HG03520 (cell line): ENCODE results near the gene TNFSF8.

Source experiments
- ATAC-seq: cut with Tn5 transposase; IDR thresholded peaks from one replicate; pipeline ENCODE4 v1.9.1; 2021; ENCODE audit warnings: mild to moderate bottlenecking, moderate library complexity; ENCODE audit not compliant: unreplicated experiment

The TNFSF8 gene

DNA sequence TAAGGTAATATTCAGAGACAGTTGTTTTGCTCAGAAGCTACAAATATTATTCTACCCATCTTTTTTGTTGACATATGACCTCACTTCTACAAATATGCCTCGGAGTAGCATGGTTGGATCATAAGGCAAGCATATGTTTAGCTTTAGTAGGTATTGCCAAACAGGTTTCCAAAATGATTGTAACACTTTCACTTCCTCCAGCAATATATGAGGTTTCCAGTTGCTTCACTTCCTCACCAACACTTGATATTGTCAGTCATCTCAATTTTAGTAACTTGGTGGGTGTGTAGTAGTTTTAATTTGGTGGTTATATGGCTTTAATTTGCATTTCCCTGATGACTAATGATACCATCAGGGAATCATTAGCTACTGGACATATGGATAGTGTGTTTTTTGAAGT, 46.7 kb downstream of the TNFSF8 start:
- no peak for ATAC-seq

DNA sequence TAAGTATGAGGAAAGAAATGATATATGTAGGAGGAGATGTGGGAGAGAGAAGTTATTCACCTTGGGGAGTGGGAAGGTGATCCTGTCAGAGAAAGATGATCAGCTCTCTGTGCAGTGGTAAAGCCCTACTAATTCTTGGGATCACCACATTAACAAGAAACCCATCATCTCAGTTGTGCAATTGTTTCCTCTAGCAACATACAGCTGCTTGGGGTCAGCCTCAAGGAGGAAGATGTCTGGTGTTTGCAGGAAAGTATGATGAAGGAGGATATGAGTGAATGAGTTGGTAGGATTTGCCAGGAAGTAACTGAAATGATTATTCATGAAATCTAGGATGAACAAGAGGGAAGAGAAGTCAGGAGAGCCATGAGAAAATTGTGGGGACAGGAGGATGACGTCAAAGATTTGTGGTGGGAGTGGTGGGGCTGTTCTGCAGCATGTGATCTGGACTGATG, 50.1 kb downstream of the TNFSF8 start:
- ATAC-seq: no peak

DNA sequence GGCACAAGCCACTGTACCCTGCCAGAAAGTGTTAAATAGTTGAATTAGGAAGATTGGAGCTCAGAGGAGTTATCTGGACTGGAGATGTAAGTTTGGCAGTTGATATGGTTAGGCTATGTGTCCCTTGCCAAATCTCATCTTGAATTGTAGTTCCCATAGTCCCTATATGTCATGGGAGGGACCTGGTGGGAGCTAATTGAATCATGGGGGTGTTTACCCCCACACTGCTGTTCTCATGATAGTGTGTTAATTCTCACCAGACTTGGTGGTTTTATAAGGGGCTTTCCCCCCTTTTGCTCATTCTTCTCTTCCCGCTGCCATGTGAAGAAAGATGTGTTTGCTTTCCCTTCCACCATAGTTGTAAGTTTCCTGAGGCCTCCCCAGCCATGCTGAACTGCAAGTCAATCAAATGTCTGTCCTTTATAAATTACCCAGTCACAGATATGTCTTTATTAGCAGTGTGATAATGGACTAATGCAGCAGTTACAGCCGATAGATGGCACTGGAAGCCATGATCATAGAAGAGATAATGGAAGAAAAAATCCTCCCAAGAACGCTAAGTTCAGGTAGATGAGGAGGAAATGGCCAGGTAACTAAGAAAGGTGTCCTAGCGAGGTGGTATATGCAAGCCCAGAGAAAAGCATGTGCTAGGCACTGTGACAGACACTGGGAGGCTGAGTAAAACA, 51.4 kb downstream of the TNFSF8 start:
- ATAC-seq: no peak

DNA sequence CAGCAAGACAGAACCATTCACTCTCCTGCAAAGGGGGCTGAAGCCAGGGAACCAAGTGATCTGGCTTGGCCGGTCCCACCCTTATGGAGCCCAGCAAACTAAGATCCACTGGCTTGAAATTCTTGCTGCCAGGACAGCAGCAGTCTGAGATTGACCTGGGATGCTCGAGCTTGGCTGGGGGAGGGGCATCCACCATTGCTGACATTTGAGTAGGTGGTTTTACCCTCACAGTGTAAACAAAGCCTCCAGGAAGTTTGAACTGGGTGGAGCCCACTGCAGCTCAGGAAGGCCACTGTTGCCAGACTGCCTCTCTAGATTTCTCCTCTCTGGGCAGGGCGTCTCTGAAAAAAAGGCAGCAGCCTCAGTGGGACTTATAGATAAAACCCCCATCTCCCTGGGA, 60.5 kb downstream of the TNFSF8 start:
- ATAC-seq: no peak

DNA sequence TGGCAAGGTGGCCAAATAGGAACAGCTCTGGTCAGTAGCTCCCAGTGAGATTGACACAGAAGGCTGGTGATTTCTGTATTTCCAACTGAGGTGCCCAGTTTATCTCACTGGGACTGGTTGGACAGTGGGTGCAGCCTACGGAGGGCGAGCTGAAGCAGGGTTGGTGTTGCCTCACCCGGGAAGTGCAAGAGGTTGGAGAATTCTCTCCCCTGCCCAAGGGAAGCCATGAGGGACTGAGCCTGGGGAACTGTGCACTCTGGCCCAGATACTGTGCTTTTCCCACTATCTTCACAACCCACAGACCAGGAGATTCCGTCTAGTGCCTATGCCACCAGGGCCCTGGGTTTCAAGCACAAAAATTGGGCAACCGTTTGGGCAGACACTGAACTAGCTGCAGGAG, 61.0 kb downstream of the TNFSF8 start:
- ATAC-seq: no peak

DNA sequence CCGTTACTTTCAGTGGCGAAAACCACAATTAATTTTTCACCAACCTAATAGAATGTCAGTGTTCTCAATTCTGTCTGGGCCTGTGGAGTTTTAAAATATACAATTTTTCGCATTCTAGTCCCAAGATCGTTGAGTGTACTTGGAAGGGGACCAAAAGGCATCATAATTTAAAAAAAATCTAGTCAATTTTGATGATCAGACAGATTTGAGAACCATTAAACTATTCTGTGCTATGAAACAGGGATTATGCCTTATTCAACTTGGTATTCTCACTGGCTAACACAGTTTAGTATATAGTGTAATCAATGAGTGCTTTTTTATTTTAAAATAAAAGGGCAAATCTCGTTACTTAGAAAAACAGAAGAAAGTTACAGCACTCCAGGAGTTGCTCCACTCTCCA, 63.1 kb downstream of the TNFSF8 start:
- no peak for ATAC-seq

DNA sequence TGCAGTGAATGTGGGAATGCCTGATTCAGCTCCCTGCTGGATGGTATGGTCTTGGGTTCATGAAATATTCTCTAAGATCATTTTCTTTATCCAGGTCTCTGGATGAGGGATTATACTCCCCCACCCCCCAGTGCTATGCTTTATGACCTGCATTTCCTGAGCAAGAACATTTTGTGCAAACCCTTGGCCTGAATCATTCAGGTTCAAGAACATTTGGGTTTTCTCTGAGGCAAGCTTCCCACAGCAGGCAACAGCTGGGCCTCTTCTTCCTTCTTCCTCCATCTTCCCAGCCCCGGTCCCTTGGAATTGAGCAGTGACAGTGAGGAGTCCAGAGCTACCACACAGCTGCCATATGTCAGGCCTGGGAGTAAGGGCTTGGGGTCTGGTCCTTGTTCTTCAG, 65.9 kb downstream of the TNFSF8 start:
- ATAC-seq: no peak

DNA sequence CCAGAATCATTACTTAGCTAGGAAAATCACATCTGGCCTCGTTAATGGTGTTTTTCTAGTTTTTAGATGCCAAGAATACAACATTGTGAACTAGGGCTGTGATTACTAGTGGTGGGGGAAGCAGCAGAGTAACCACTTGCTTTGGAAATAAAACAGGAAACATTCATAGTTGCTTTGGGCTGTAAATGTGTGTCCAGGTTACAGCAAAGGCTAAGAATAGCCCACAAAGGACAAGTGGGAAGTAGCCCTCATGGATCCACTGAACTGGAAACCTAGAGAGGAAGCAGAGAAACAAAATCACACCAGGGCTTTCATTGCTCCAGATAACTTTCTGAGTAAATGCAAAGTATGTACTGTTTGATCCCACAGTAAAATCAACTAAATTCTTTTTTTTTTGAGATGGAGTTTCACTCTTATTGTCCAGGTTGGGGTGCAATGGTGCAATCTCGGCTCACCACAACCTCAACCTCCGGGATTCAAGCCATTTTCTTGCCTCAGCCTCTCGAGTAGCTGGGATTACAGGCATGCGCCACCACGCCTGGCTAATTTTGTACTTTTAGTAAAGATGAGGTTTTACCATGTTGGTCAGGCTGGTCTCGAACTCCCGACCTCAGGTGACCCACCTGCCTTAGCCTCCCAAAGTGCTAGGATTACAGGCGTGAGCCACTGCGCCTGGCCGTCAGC, 68.3 kb downstream of the TNFSF8 start:
- ATAC-seq: no peak

DNA sequence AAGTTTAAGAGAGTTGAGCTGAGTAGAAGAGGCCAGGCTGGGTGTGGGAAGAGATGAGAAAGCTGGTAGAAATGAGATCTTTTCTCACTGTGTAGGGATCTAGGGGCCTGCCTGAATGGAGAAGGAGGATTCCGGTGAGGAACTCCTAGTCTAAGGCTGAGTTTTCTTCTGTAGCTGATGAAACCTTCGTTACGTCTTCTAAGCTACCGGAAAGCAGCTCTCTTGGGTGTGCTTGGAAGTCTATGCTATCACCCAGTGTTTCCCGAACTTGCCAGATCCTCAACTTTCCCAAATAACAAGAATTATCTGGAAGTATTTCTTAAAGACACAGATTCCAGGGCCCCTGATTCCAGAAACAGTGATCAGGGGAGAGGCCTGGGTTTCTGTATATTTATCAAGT, 69.1 kb downstream of the TNFSF8 start:
- no peak for ATAC-seq

DNA sequence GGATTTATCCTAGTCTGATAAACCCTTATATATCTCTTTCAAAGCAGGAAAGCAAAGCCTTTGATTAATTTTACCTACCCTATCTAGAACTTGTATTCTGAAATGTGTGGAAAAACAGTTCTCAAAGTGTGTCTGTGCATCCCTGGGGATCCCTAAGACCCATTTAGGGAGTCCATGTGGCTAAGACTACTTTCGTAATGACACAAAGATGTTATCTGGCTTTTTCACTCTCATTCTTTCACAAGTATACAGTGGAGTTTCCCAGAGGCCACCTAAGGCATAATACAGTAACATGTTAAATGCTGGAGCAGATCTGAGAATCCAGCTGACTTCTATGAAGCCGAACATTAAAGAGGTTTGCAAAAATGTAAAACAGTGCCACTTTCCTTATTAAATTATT, 70.2 kb downstream of the TNFSF8 start:
- ATAC-seq: no peak

DNA sequence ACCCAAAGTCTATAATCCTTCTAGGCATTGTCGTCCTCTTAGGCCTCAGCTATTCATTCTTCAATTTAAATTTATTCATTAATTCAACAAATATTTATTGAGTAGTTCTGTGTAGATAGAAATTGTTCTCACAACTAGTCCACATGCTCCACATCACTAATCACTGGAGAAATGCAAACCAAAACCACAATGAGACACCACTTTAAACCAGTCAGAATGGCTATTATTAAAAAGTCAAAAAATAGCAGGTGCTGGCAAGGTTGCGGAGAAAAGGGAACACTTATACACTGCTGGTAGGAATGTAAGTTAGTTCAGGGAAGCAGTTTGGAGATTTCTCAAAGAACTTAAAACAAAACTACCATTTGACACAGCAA, 73.5 kb downstream of the TNFSF8 start:
- ATAC-seq: no peak

DNA sequence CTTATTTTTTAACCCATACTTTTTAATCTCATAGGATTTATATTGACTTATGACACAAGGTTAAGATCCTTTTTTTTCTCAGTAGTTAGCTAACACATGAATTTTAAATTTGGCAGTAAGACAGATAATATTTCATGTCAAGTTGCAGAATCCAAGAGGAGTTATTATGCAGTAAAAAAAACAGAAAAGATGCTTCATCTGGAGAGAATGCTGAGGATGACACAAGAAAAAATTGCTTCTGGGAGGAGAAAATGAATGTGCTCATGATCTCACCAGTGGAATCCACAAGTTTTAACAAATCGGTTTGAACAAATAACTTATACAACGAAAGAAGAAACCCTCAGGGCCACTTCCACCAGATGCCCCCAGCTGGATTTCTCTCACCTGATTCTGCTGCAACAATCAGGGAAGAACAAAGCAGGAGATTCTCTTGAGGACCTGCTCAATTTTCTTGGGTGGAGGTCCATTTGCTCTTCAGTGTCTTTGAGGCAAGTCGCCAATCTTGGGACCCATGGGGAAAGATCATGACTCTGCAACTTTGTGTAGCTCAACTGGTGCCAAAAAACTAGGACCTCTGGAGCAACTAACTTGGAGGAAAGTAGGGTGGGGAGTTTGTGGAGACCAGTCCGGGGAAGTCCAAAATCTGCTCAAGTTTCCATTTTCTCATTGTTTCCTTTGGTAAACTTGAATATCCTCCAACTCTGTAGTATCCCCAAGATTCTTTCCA, 74.0 kb downstream of the TNFSF8 start:
- no peak for ATAC-seq

DNA sequence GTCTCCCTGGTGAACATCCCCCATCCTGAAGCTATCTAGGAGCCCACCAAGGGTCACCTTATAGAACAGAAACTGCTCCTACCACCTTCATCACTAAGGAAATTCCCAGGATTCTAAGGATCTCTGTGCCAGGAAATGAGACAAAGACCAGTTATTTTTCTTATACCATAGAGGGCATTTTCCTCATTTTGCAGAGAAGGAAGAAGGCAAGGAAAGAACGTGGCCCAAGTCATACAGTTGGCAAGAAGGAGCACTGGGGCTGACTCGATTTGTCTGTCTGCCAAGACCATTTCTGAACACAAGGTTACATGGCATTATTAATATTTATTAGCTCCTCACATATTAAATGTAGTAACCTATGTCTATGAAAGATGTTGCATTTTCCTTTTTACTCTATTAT, 74.9 kb downstream of the TNFSF8 start:
- ATAC-seq: no peak

DNA sequence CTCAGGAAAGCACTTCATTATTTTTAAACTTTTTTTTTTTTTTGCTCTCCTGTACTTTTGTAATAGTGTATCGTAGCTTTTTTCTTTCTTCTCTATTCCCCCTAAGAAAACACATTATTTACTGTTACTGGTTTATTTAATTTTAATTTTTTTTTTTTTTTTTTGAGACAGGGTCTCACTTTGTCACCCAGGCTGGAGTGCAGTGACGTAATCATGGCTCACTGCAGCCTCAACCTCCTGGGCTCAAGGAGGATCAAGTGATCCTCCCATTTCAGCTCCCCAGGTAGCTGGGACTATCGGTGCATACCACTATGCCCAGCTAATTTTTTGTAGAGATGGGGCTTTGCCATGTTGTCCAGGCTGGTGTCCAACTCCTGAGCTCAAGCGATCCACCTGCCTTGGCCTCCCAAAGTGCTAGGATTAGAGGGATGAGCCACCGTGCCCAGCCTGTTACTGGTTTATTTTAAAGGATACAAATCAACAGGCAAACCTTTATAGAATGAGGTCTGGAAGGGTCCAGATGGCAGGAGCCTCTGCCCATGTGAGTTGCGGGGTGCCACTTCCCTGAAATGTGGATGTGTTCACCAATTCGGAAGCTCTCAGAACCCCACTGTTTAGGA, 75.5 kb downstream of the TNFSF8 start:
- ATAC-seq: no peak

DNA sequence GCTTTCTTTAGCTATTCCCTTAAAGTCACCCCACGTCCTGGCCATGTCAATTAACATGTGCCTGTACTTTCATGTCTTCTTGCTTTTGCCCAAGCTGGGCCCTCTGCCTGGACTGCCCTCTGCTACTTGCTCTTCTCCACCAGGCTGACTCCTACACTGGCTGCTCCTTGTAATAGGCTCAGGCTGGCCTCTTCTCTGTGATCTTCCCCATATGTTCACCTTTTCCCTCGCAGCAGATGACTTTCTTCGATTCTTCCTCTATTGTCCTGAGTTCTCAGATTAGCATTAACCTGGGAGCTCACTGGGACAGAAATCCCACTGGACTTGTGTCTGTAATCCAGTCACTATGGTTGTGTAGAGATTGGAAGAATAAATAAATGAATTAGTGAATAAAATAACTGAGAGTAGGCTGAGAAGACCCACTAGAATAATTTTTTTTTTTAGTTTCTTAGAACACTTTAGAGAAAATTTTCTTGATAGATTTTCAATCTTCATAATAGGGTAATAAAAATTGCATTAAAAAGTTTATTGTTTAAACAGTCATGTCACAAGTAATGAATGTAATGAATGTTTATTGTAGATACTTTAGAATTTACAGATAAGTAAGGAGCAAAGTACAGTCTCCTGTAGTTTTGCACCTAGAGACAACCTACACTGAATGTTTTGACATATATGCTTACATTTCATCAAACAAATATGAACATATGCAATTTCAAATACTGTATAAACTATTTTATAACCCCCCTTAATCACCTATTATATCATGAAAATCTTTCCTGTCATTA, 77.1 kb downstream of the TNFSF8 start:
- ATAC-seq: no peak

DNA sequence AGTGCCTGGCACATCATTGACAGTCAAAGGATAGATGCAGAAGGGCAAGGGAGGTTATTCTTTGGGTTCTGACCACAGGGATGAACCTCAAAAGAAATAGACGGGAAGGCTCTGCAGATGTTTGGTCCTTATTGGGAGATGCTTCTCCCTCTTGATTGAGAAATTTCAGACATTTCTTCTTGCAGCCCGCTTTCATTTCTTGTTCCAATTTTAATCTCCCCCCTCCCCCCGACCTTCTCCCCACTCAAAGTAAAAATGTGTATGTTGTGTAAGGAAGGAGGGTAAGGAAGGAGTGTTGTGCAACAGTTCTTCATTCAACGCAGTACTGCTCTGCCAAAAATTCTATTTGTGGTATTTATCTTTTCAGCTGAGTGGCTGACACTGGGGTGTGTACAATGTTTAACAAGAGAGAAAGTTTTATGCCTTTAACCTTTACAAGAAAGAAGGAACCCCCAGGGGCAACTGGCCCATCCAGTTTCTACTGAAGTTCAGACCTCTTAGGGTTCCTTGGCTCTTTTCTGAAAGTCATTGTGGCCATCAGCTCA, 78.3 kb downstream of the TNFSF8 start:
- ATAC-seq: no peak

DNA sequence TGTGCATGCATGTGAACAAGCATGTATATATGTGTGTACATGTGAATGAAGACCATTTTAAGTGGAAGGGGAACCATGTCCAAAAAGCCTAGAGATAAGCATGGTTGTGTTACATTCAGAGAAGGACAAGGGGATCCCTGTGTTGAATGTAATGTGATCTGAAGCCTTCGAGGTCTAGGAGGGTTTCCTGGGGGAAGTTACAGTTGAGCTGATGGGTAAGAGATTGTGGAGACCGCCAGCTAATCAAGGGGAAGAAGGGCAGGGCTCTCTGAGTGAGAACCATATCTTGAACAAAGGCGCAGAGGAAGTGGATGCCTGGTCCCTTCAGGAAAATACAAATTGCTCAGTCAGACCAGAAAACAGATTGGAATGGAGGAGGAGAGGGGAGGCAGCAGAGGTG, 79.1 kb downstream of the TNFSF8 start:
- ATAC-seq: no peak
